HepG2 (cell line): ENCODE measurements around the gene LRRC19. TPM values are rescaled to one million over a fixed set of nuclear protein-coding genes. Genes with fewer than 3 reads are reported as not detected.

ENCODE experiments used
- ATAC-seq: fragments of 200-7000 bp; cut with Tn5 transposase; 3 replicates; pipeline ENCODE4 v1.9.1; 2020; ENCODE audit warnings: mild to moderate bottlenecking, moderate library complexity
- BruUV-seq: library from RNA; stranded (reverse); fragments of 400-500 nt; replicated peaks from 2 replicates; lab custom pipeline; 2021; lab: Mats Ljungman, UMichigan
- CTCF ChIA-PET: fragments of 300-600 bp; formaldehyde crosslinking; extraction: SDS; loops from one replicate; lab custom pipeline; 2021; ENCODE audit warnings: low total read pairs, inconsistent platforms, low intra/inter-chr PET ratio; lab: Yijun Ruan, JAX
- POLR2A ChIA-PET: fragments of 350-600 bp; sonication (Branson Sonifier 250); formaldehyde crosslinking; loops from one replicate; lab custom pipeline; 2020; ENCODE audit warnings: antibody characterized with exemption, inconsistent platforms; lab: Yijun Ruan, JAX
- DNase-seq: peaks from one replicate; pipeline ENCODE4 v3.0.0-alpha.2; 2015; ENCODE audit warnings: low spot score
- FAIRE-seq: peaks from 3 replicates; lab custom pipeline; 2011; peaks lifted over from hg19 to GRCh38; lab: Jason Lieb, UNC
- H2AFZ ChIP-seq: one replicate; pipeline ENCODE4 v1.6.1; 2011; ENCODE audit warnings: low read length, inconsistent platforms
- H3K27ac ChIP-seq: fragments of 300-600 bp; 3 replicates; pipeline ENCODE4 v1.8.0; 2011; ENCODE audit warnings: mixed run types, mild to moderate bottlenecking, mixed read lengths, low read length, inconsistent platforms; ENCODE audit not compliant: insufficient read depth; ENCODE audit errors: extremely low read length
- H3K27me3 ChIP-seq, 2 experiments: fragments of 200-600 bp in 1 of 2; 2 replicates in 1 of 2; 3 replicates in 1 of 2; pipeline versions ENCODE4 v1.6.0 to v1.8.0; 2011; ENCODE audit warnings: low read length in 2 of 2, mild to moderate bottlenecking in 2 of 2, moderate library complexity in 2 of 2, inconsistent platforms in 1 of 2; ENCODE audit not compliant: insufficient read depth in 2 of 2, control insufficient read depth in 1 of 2
- H3K36me3 ChIP-seq, 2 experiments: fragments of 200-600 bp in 1 of 2; replicated peaks in 1 of 2; 2 replicates in 1 of 2; 3 replicates in 1 of 2; pipeline versions ENCODE4 v1.5.1 to v1.8.0; 2011; ENCODE audit warnings: low read length in 2 of 2, inconsistent platforms in 1 of 2; ENCODE audit not compliant: insufficient read depth in 2 of 2, control insufficient read depth in 1 of 2
- H3K4me1 ChIP-seq: 2 replicates; pipeline ENCODE4 v1.5.1; 2012; ENCODE audit warnings: low read length, inconsistent platforms; ENCODE audit not compliant: insufficient read depth
- H3K4me2 ChIP-seq: 2 replicates; pipeline ENCODE4 v1.6.0; 2011; ENCODE audit warnings: low read depth, low read length, inconsistent platforms
- H3K4me3 ChIP-seq, 3 experiments: fragments of 200-600 bp in 1 of 3; sonication (generic), shearing (Covaris generic) in 1 of 3; replicated peaks in 1 of 3; 2 replicates each; pipeline ENCODE4 v1.5.1; 2011 to 2016; ENCODE audit warnings: low read length in 3 of 3, inconsistent platforms in 2 of 3, low read depth in 2 of 3, mild to moderate bottlenecking in 2 of 3, control low read depth in 1 of 3, mixed read lengths in 1 of 3; ENCODE audit not compliant: insufficient read depth in 1 of 3
- H3K79me2 ChIP-seq: one replicate; pipeline ENCODE4 v1.6.1; 2011; ENCODE audit warnings: low read length, inconsistent platforms; ENCODE audit not compliant: insufficient read depth
- H3K9ac ChIP-seq: 2 replicates; pipeline ENCODE4 v1.6.0; 2011; ENCODE audit warnings: mild to moderate bottlenecking, low read depth, low read length, inconsistent platforms; ENCODE audit not compliant: insufficient read depth
- H3K9me3 ChIP-seq: 2 replicates; pipeline ENCODE4 v1.5.1; 2012; ENCODE audit warnings: mild to moderate bottlenecking, low read length
- H4K20me1 ChIP-seq: 2 replicates; pipeline ENCODE4 v1.6.0; 2011; ENCODE audit warnings: inconsistent platforms, mild to moderate bottlenecking, low read length, moderate library complexity; ENCODE audit not compliant: insufficient read depth
- DNMT3B ChIP-seq: conservative IDR thresholded peaks from 2 replicates; pipeline ENCODE4 v1.6.1; 2016; ENCODE audit warnings: missing biosample characterization, control low read depth
- REPIN1 ChIP-seq: sonication (generic); formaldehyde crosslinking; IDR thresholded peaks from 2 replicates; pipeline ENCODE4 v1.8.0; 2022; ENCODE audit warnings: missing genetic modification reagents, low read depth, mild to moderate bottlenecking, borderline replicate concordance
- SKIL ChIP-seq: sonication (generic); formaldehyde crosslinking; IDR thresholded peaks from 2 replicates; pipeline ENCODE4 v1.8.0; 2022; ENCODE audit warnings: missing genetic modification reagents, mild to moderate bottlenecking, moderate library complexity, borderline replicate concordance
- ZBTB33 ChIP-seq: sonication (generic); formaldehyde crosslinking; IDR thresholded peaks from 2 replicates; pipeline ENCODE4 v1.4.0; 2020; ENCODE audit warnings: missing genetic modification reagents
- ZNF224 ChIP-seq: sonication (generic); formaldehyde crosslinking; IDR thresholded peaks from 2 replicates; pipeline ENCODE4 v1.5.0; 2020; ENCODE audit warnings: mild to moderate bottlenecking, missing genetic modification reagents
- ZNF282 ChIP-seq: fragments of 450-650 bp; IDR thresholded peaks from 2 replicates; pipeline ENCODE4 v1.6.1; 2018; ENCODE audit not compliant: partially characterized antibody
- ZNF652 ChIP-seq: IDR thresholded peaks from 2 replicates; pipeline ENCODE4 v1.6.1; 2016; ENCODE audit warnings: low read depth, borderline replicate concordance
- ZNF670 ChIP-seq: sonication (generic); formaldehyde crosslinking; IDR thresholded peaks from 2 replicates; pipeline ENCODE4 v1.8.0; 2022; ENCODE audit warnings: mild to moderate bottlenecking, missing genetic modification reagents, borderline replicate concordance
- ZNF788 ChIP-seq: sonication (generic); formaldehyde crosslinking; IDR thresholded peaks from 2 replicates; pipeline ENCODE4 v1.5.0; 2020; ENCODE audit warnings: mild to moderate bottlenecking, missing genetic modification reagents, borderline replicate concordance
- ZNF792 ChIP-seq: IDR thresholded peaks from 2 replicates; pipeline ENCODE4 v1.6.1; 2016
- ZNF891 ChIP-seq: sonication (generic); formaldehyde crosslinking; IDR thresholded peaks from 2 replicates; pipeline ENCODE4 v1.5.0; 2020; ENCODE audit warnings: mild to moderate bottlenecking, missing genetic modification reagents
- WGBS: methylation state at CpG from one replicate; pipeline ENCODE4 v1.1.6; 2017; ENCODE audit warnings: low lambda C conversion rate; 5-methylcytosine and 5-hydroxymethylcytosine counted together
- in situ Hi-C: cut with HindIII; loops from 2 replicates; pipeline ENCODE4 v1.10.0; 2017; ENCODE audit warnings: low pct_unique_long_range_greater_than_20kb; ENCODE audit not compliant: extremely low pct_ligation_motif_present
- intact Hi-C: fragments of 100-400 bp; cut with micrococcal nuclease; formaldehyde crosslinking; loops from one replicate; pipeline ENCODE4 v1.10.0; 2022; ENCODE audit not compliant: unreplicated experiment
- polyA plus RNA-seq, 8 experiments: library from polyadenylated mRNA; depleted of rRNA in 3 of 8; stranded (reverse) in 7 of 8; unstranded in 1 of 8; fragments of >200 nt; fragmentation: Illumina TruSeq in 4 of 8; extraction: Trizol in 4 of 8; gene quantifications; 2 replicates each; pipeline versions ENCODE4 v1.2.1 to v1.2.3, GENCODE V29; 2011 to 2016; ENCODE audit warnings: low read depth in 4 of 8, missing spikeins in 1 of 8, mixed read lengths in 1 of 8; ENCODE audit not compliant: insufficient read depth in 1 of 8
- total RNA-seq, 5 experiments: library from RNA; depleted of rRNA; stranded (reverse); fragments of >200 nt; fragmentation: Illumina TruSeq; extraction: Trizol; gene quantifications; 2 replicates each; pipeline ENCODE4 v1.2.3, GENCODE V29; 2016; ENCODE audit warnings: low read depth in 1 of 5
- TF ChIP-seq, protein P1 (sequence below): sonication (generic); formaldehyde crosslinking; IDR thresholded peaks from 2 replicates; pipeline ENCODE4 v1.5.1; 2020; ENCODE audit warnings: mild to moderate bottlenecking, missing genetic modification reagents

LRRC19 gene
- total and polyA plus RNA-seq, 2 of the 13 experiments (the other 11 are each of a cell fraction or from before 2014, with no cell fraction given), result not detected

DNA sequence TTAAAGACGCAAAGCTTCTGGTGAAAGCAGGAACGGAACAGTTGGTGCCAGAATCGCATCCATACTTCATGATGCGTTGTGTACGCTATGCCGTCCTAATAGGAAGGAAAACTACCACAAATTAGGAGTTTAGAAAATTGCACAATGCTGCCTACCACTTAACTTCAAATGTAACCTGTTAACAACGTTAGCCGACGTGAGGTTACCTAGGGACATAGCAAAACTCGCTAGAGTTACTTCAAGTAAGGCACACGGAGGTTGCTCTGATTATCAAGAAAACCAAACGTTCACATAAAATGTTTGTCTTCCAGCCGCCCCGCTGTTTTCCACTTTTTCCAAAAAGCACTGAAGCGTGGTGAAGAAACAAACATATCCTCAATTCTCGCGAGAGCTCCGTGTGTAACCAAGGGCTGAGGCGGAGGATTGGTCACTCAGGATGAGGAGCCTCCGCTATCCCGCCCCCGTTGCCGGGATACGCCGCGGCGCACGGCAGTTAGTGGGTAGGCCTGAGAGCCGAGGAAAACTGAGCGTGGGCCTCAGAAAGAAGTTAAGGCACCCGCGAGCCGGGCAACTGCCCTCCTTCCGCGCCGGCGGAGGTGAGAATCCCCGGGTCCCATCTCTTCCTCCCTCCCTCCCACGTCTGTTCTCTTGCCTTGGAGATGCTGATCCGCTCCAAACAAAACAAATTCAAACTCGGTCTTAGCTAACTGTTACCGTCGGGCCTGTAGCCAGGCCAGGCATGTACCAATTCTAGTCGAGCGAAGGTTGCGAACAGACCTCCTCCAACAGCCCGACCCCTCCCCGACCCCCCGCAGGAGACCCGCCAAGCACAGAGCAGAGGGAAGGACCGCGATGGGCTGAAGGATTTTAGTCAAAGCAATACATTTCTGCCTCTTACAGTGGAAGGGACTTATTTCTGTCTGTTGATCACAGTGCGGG is 49.3 kb downstream of the LRRC19 start, which contains the start of gene IFT74 (continued):
- TF ChIP-seq ZNF224, result no peak
- TF ChIP-seq SKIL (CRISPR knock-in tag), result no peak
- TF ChIP-seq, all 625 proteins: peak for 156

DNA sequence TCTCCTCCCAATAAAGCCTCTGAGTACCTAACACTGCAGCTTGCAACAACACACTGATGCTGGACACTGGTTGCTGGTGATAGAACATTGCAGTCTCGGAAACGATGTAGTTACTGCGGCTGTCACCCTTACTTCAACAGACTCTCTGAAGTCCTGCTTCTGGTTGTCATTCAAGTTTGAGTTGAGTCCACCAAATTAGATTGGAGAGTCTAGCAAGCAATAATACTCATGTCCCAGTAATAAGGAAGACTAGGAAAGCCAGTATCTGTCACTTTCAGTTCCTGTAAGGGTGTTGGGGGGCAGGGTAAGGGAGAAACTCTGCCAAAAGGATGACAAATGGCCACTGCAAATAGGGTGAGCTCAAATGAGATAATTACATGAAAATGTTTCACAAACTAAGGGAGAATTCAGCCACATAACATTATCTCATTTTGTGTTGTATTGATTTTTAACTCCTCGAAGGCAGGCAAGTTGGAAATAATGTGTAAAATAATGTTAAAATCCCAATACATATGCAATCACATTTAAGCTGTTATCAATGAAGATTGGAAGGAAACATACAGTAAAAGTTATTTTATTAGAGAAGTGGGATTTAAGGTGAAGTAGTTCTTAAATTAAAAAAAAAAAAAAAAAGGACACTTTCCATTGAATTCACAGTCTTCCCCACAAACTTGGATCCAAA is 50.1 kb downstream of the LRRC19 start:
- WGBS, result 3% methylated on average over 4 of the region's 4 CpGs
- no TSS peak for BruUV-seq
- DNase-seq, result no peak
- Histone ChIP-seq H2AFZ (peak overlapping the region; percentile 96), H3K9ac (peak overlapping the region; percentile 88), H3K4me3 (peak overlapping the region; percentile 76 to 90 (median 84)), H3K27me3 (no peaks in the 10 kb centered on the region), H3K79me2 (peaks cover 7% of the 10 kb centered on the region), H3K4me2 (peak overlapping the region; percentile 81), H3K9me3 (no peaks in the 10 kb centered on the region), H3K36me3 (no peaks in the 10 kb centered on the region), H3K4me1 (peaks cover 26% of the 10 kb centered on the region), H3K27ac (peak overlapping the region; percentile 85), H4K20me1 (no peaks in the 10 kb centered on the region)
- in situ Hi-C loops (no loop called here), intact Hi-C loops (no loop called here)
- ATAC-seq, result peak; percentile 31
- FAIRE-seq, result no peak
- ChIA-PET CTCF (no interaction called here), POLR2A (interaction anchor here (1.0 to 3.1 kb wide), 5 partner anchors 8 to 62 kb away, joined by 3 to 30 read pairs (median 7); partner anchors contain the start of genes CAAP1 and PLAA)
- TF ChIP-seq ZBTB33 (CRISPR knock-in tag) (no peak), ZNF282 (no peak), DNMT3B (CRISPR knock-in tag) (no peak), ZNF670 (no peak), ZNF891 (CRISPR knock-in tag) (no peak), ZNF792 (CRISPR knock-in tag) (0 out of 2 replicates have a peak, but pooled peaks have one; percentile 1), REPIN1 (CRISPR knock-in tag) (no peak), ZNF788 (no peak), ZNF652 (CRISPR knock-in tag) (peak; percentile 27; the same call in 1 of the 2 replicates)
- TF ChIP-seq, protein P1, sequence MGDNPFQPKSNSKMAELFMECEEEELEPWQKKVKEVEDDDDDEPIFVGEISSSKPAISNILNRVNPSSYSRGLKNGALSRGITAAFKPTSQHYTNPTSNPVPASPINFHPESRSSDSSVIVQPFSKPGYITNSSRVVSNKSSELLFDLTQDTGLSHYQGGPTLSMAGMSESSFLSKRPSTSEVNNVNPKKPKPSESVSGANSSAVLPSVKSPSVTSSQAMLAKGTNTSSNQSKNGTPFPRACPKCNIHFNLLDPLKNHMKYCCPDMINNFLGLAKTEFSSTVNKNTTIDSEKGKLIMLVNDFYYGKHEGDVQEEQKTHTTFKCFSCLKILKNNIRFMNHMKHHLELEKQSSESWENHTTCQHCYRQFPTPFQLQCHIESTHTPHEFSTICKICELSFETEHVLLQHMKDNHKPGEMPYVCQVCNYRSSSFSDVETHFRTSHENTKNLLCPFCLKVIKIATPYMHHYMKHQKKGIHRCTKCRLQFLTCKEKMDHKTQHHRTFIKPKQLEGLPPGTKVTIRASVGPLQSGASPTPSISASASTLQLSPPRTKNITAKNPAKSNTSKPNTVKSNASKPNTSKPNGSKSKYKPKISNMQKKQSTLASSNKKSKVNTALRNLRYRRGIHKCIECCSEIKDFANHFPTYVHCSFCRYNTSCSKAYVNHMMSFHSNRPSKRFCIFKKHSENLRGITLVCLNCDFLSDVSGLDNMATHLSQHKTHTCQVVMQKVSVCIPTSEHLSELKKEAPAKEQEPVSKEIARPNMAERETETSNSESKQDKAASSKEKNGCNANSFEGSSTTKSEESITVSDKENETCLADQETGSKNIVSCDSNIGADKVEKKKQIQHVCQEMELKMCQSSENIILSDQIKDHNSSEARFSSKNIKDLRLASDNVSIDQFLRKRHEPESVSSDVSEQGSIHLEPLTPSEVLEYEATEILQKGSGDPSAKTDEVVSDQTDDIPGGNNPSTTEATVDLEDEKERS, result no peak
